A549 (cell line): ENCODE measurements around the gene OLIG1. TPM values are rescaled to one million over a fixed set of nuclear protein-coding genes. Genes with fewer than 3 reads are reported as not detected.

ENCODE experiments used
- ATAC-seq, 2 experiments: fragments of 200-7000 bp in 1 of 2; fragments of >200 bp in 1 of 2; cut with Nextera tagmentation in 1 of 2; cut with Tn5 transposase in 1 of 2; 3 replicates each; pipeline versions ENCODE4 v1.8.0 to v1.9.1; 2018 to 2020; ENCODE audit warnings: mild to moderate bottlenecking in 1 of 2, moderate library complexity in 1 of 2
- CTCF ChIA-PET: fragments of 300-600 bp; sonication (Branson Sonifier 250); formaldehyde crosslinking; extraction: SDS; loops from one replicate; lab custom pipeline; 2021; ENCODE audit warnings: antibody characterized with exemption, inconsistent platforms; lab: Yijun Ruan, JAX
- POLR2A ChIA-PET: fragments of 350-600 bp; formaldehyde crosslinking; extraction: SDS; loops from one replicate; lab custom pipeline; 2021; ENCODE audit warnings: antibody characterized with exemption, inconsistent platforms; lab: Yijun Ruan, JAX
- DNase-seq, 2 experiments: peaks; one replicate each; pipeline versions ENCODE4 v3.0.0 to v3.0.0-alpha.2; 2011 to 2016; ENCODE audit warnings: low read depth in 1 of 2, low spot score in 1 of 2
- FAIRE-seq: peaks from 2 replicates; lab custom pipeline; 2011; peaks lifted over from hg19 to GRCh38; lab: Jason Lieb, UNC
- H3K27ac ChIP-seq, 2 experiments: fragments of >200 bp; sonication (Bioruptor Twin); formaldehyde crosslinking; 3 replicates each; pipeline ENCODE4 v1.5.1; 2016 to 2017
- H3K4me1 ChIP-seq: fragments of >200 bp; sonication (Bioruptor Twin); formaldehyde crosslinking; 3 replicates; pipeline ENCODE4 v1.6.1; 2016
- H3K4me2 ChIP-seq: fragments of >200 bp; sonication (Bioruptor Twin); formaldehyde crosslinking; 3 replicates; pipeline ENCODE4 v1.6.1; 2016
- H3K4me3 ChIP-seq: fragments of >200 bp; sonication (Bioruptor Twin); formaldehyde crosslinking; 3 replicates; pipeline ENCODE4 v1.5.1; 2016
- H3K9me3 ChIP-seq: fragments of >200 bp; sonication (Bioruptor Twin); formaldehyde crosslinking; 3 replicates; pipeline ENCODE4 v1.6.1; 2016
- BHLHE40 ChIP-seq: IDR thresholded peaks from 2 replicates; pipeline ENCODE4 v1.6.1; 2012; ENCODE audit warnings: low read depth, low read length, inconsistent platforms
- CHD2 ChIP-seq: fragments of 150-350 bp; IDR thresholded peaks from 2 replicates; pipeline ENCODE4 v1.6.1; 2014; ENCODE audit warnings: low read length; ENCODE audit not compliant: partially characterized antibody
- CHD4 ChIP-seq: fragments of 200-600 bp; sonication (generic); IDR thresholded peaks from 2 replicates; pipeline ENCODE4 v1.6.1; 2016; ENCODE audit warnings: antibody characterized with exemption, mild to moderate bottlenecking, borderline replicate concordance
- E2F6 ChIP-seq: IDR thresholded peaks from 2 replicates; pipeline ENCODE4 v1.6.1; 2012; ENCODE audit warnings: low read depth, borderline replicate concordance
- EHF ChIP-seq: fragments of 250-450 bp; sonication (Bioruptor Pico); IDR thresholded peaks from 2 replicates; pipeline ENCODE4 v1.5.0; 2020; ENCODE audit warnings: mild to moderate bottlenecking
- EHMT2 ChIP-seq: fragments of 200-600 bp; sonication (generic); IDR thresholded peaks from 2 replicates; pipeline ENCODE4 v1.6.1; 2016; ENCODE audit warnings: antibody characterized with exemption, low read depth, mild to moderate bottlenecking, moderate library complexity
- ELK1 ChIP-seq: fragments of 150-350 bp; IDR thresholded peaks from 2 replicates; pipeline ENCODE4 v1.6.1; 2014; ENCODE audit warnings: low read depth, mild to moderate bottlenecking, low read length
- FOSB ChIP-seq: fragments of 250-450 bp; sonication (Bioruptor Pico); IDR thresholded peaks from 2 replicates; pipeline ENCODE4 v1.5.0; 2020; ENCODE audit warnings: mild to moderate bottlenecking, moderate library complexity
- FOSL2 ChIP-seq, 2 experiments: fragments of 450-650 bp in 1 of 2; fragments of >200 bp in 1 of 2; sonication (Bioruptor Twin) in 1 of 2; formaldehyde crosslinking; IDR thresholded peaks; 2 replicates each; pipeline versions ENCODE4 v1.5.0 to v1.6.1; 2016 to 2020; ENCODE audit warnings: mild to moderate bottlenecking in 1 of 2, moderate library complexity in 1 of 2
- HES2 ChIP-seq: fragments of >200 bp; sonication (Bioruptor Twin); formaldehyde crosslinking; IDR thresholded peaks from 2 replicates; pipeline ENCODE4 v1.6.1; 2016
- HEYL ChIP-seq: fragments of 250-450 bp; sonication (Bioruptor Pico); IDR thresholded peaks from 2 replicates; pipeline ENCODE4 v1.8.0; 2021; ENCODE audit warnings: mild to moderate bottlenecking, moderate library complexity
- HMGXB4 ChIP-seq: fragments of 250-450 bp; sonication (Bioruptor Pico); IDR thresholded peaks from 2 replicates; pipeline ENCODE4 v1.5.0; 2021; ENCODE audit warnings: mild to moderate bottlenecking, moderate library complexity, borderline replicate concordance
- KDM1A ChIP-seq: fragments of 200-600 bp; sonication (generic); IDR thresholded peaks from 2 replicates; pipeline ENCODE4 v1.6.1; 2016; ENCODE audit warnings: low read depth, mild to moderate bottlenecking
- KDM5A ChIP-seq: fragments of 200-600 bp; sonication (generic); IDR thresholded peaks from 2 replicates; pipeline ENCODE4 v1.6.1; 2016; ENCODE audit warnings: antibody characterized with exemption, mild to moderate bottlenecking
- NFE2L2 ChIP-seq: fragments of 150-350 bp; conservative IDR thresholded peaks from 2 replicates; pipeline ENCODE4 v1.6.1; 2014; ENCODE audit warnings: low read length
- PBX3 ChIP-seq: IDR thresholded peaks from 2 replicates; pipeline ENCODE4 v1.6.1; 2012
- POLR2AphosphoS2 ChIP-seq: conservative IDR thresholded peaks from 2 replicates; pipeline ENCODE4 v1.6.1; 2012; ENCODE audit warnings: low read length, improper control_type of control experiment, inconsistent platforms
- RAD21 ChIP-seq, 2 experiments: fragments of >200 bp in 1 of 2; sonication (Bioruptor Twin) in 1 of 2; formaldehyde crosslinking in 1 of 2; IDR thresholded peaks in 1 of 2; conservative IDR thresholded peaks in 1 of 2; 2 replicates in 1 of 2; 3 replicates in 1 of 2; pipeline ENCODE4 v1.6.1; 2012 to 2018; ENCODE audit warnings: inconsistent platforms in 1 of 2
- RARB ChIP-seq: fragments of 250-450 bp; sonication (Bioruptor Pico); IDR thresholded peaks from 2 replicates; pipeline ENCODE4 v1.8.0; 2021; ENCODE audit warnings: mild to moderate bottlenecking, moderate library complexity
- RCOR1 ChIP-seq: fragments of 150-350 bp; IDR thresholded peaks from 2 replicates; pipeline ENCODE4 v1.6.1; 2014; ENCODE audit warnings: antibody characterized with exemption, low read length, low read depth
- SMC3 ChIP-seq: fragments of >200 bp; sonication (Bioruptor Twin); formaldehyde crosslinking; IDR thresholded peaks from 3 replicates; pipeline ENCODE4 v1.6.1; 2018; ENCODE audit warnings: inconsistent platforms
- USF2 ChIP-seq: fragments of 450-650 bp; IDR thresholded peaks from 2 replicates; pipeline ENCODE4 v1.6.1; 2014; ENCODE audit warnings: antibody characterized with exemption
- ZC3H11A ChIP-seq: fragments of 450-650 bp; IDR thresholded peaks from 2 replicates; pipeline ENCODE4 v1.6.1; 2014; ENCODE audit warnings: antibody characterized with exemption, mild to moderate bottlenecking
- ZNF302 ChIP-seq: fragments of 250-450 bp; sonication (Bioruptor Pico); IDR thresholded peaks from 2 replicates; pipeline ENCODE4 v1.9.0; 2021; ENCODE audit warnings: inconsistent platforms, mild to moderate bottlenecking, moderate library complexity
- ZSCAN20 ChIP-seq: fragments of 250-450 bp; sonication (Bioruptor Pico); IDR thresholded peaks from 2 replicates; pipeline ENCODE4 v1.8.0; 2022; ENCODE audit warnings: mild to moderate bottlenecking, moderate library complexity
- WGBS: methylation state at CpG from one replicate; pipeline ENCODE4 v1.1.6; 2017; ENCODE audit errors: missing lambda C conversion rate; 5-methylcytosine and 5-hydroxymethylcytosine counted together
- polyA plus RNA-seq, 4 experiments: library from polyadenylated mRNA; depleted of rRNA in 3 of 4; stranded (reverse); fragments of >200 nt; fragmentation: RNase III in 1 of 4; extraction: RNeasy Plus Mini Kit Qiagen cat#74134 plus additional on column Dnase treatment in 1 of 4; gene quantifications; 2 replicates in 3 of 4; 3 replicates in 1 of 4; pipeline ENCODE4 v1.2.3, GENCODE V29; 2011 to 2017

OLIG1 gene
- polyA plus RNA-seq, 2 of the 4 experiments (the other 2 are of a cell fraction) = not detected

- CTCF ChIA-PET = interaction anchor here (0.9 kb wide), 1 partner anchor 106 kb away, joined by 4 read pairs; no protein-coding TSS in a partner anchor
Measured at GRCh38 chr21:33021150-33021549, 48.8 kb upstream of the OLIG1 start.

GRCh38 chr21:33021667-33022066, 48.3 kb upstream of the OLIG1 start:
- H3K9me3 ChIP-seq = no peaks in the 10 kb centered on the region
- 3% methylated on average over 4 of the region's 4 CpGs for WGBS
- no peaks in the 10 kb centered on the region for H3K4me1 ChIP-seq
- FAIRE-seq = no peak
- no peak for DNase-seq
- no peak overlapping the region for H3K27ac ChIP-seq
- no peak for ATAC-seq
- H3K4me2 ChIP-seq = no peak overlapping the region
- H3K4me3 ChIP-seq = no peak overlapping the region
- ChIA-PET POLR2A (no interaction called here), CTCF (interaction anchor here (0.9 kb wide), 1 partner anchor 106 kb away, joined by 4 read pairs; no protein-coding TSS in a partner anchor)
- TF ChIP-seq RAD21 (conservative IDR thresholded peaks at IDR 0.05 in 1 of 2, IDR thresholded peaks at IDR 0.05 in 1 of 2) (no peak), FOSB (no peak), RARB (no peak), E2F6 (no peak), EHF (CRISPR knock-in tag) (no peak), CHD2 (no peak), ZNF302 (CRISPR knock-in tag) (no peak), ZSCAN20 (CRISPR knock-in tag) (no peak), HMGXB4 (no peak), CHD4 (no peak), NFE2L2 (no peak), EHMT2 (no peak), KDM5A (no peak), KDM1A (no peak), HES2 (no peak), RCOR1 (no peak), POLR2AphosphoS2 (no peak), FOSL2 (IDR thresholded peaks at IDR 0.05) (no peak), FOSL2 (CRISPR knock-in tag; IDR thresholded peaks at IDR 0.05) (no peak), ELK1 (no peak)
- TF ChIP-seq, all 56 proteins: peak for 0

More at GRCh38 chr21:33021150-33021549, 48.8 kb upstream of the OLIG1 start:
- WGBS = 41% methylated on average over 9 of the region's 11 CpGs
- Histone ChIP-seq H3K27ac (no peak overlapping the region), H3K4me1 (no peaks in the 10 kb centered on the region), H3K4me3 (no peak overlapping the region), H3K9me3 (no peaks in the 10 kb centered on the region), H3K4me2 (no peak overlapping the region)
- no peak for TF ChIP-seq BHLHE40
- TF ChIP-seq RAD21 (conservative IDR thresholded peaks at IDR 0.05 in 1 of 2, IDR thresholded peaks at IDR 0.05 in 1 of 2) = no peak
- no peak for TF ChIP-seq USF2
- no peak for TF ChIP-seq SMC3
- TF ChIP-seq HEYL (CRISPR knock-in tag) = no peak
- TF ChIP-seq ZC3H11A = no peak
- TF ChIP-seq PBX3 = no peak
- no peak for ATAC-seq
- FAIRE-seq = no peak
- POLR2A ChIA-PET = no interaction called here
- no peak for DNase-seq
